B cell (primary cell): ENCODE results near the gene TSPAN9. TPM values are rescaled to one million over a fixed set of nuclear protein-coding genes. Genes with fewer than 3 reads are reported as not detected.

Source experiments
- ATAC-seq: fragments of 200-7000 bp; cut with Tn5 transposase; one replicate; pipeline ENCODE4 v1.10.0; 2021; ENCODE audit warnings: low read depth, mild to moderate bottlenecking, moderate number of reproducible peaks, moderate library complexity
- CTCF ChIA-PET: fragments of 350-600 bp; sonication (Branson Sonifier 250); formaldehyde crosslinking; loops from one replicate; lab custom pipeline; 2021; ENCODE audit warnings: antibody characterized with exemption, inconsistent platforms; lab: Charles Lee
- POLR2A ChIA-PET: fragments of 350-600 bp; sonication (Branson Sonifier 250); formaldehyde crosslinking; loops from one replicate; lab custom pipeline; 2021; ENCODE audit warnings: antibody characterized with exemption; lab: Charles Lee
- DNase-seq: peaks from one replicate; pipeline ENCODE4 v3.0.0; 2013
- H2AFZ ChIP-seq: 2 replicates; pipeline ENCODE4 v1.6.1; 2012; ENCODE audit warnings: mild to moderate bottlenecking, low read depth, low read length; ENCODE audit not compliant: insufficient read depth, poor library complexity, severe bottlenecking
- H3K27ac ChIP-seq, 2 donors: 1 replicate in 1 of 2; 2 replicates in 1 of 2; pipeline ENCODE4 v1.5.1; 2012 to 2013; ENCODE audit warnings: low read length in 2 of 2, mild to moderate bottlenecking in 2 of 2, moderate library complexity in 1 of 2
- H3K27me3 ChIP-seq, 4 experiments: fragments of 200-600 bp in 1 of 4; sonication (generic) in 1 of 4; replicated peaks in 1 of 4; 1 replicate in 2 of 4; 2 replicates in 2 of 4; pipeline versions ENCODE4 v1.6.1 to v1.7.0; 2013 to 2016; ENCODE audit warnings: low read length in 3 of 4, mild to moderate bottlenecking in 2 of 4, mixed read lengths in 1 of 4, moderate library complexity in 1 of 4; ENCODE audit not compliant: insufficient read depth in 4 of 4, control insufficient read depth in 3 of 4; ENCODE audit errors: control extremely low read depth in 1 of 4
- H3K36me3 ChIP-seq, 2 experiments: replicated peaks in 1 of 2; 1 replicate in 1 of 2; 2 replicates in 1 of 2; pipeline versions ENCODE4 v1.6.1 to v1.7.1; 2013; ENCODE audit warnings: low read length in 1 of 2; ENCODE audit not compliant: insufficient read depth in 2 of 2, control insufficient read depth in 1 of 2; ENCODE audit errors: control extremely low read depth in 1 of 2, extremely low read depth in 1 of 2
- H3K4me1 ChIP-seq, 2 donors: fragments of 200-600 bp in 1 of 2; sonication (generic) in 1 of 2; 1 replicate in 1 of 2; 2 replicates in 1 of 2; pipeline versions ENCODE4 v1.5.1 to v1.6.1; 2013 to 2017; ENCODE audit warnings: low read length in 2 of 2; ENCODE audit not compliant: control insufficient read depth in 2 of 2, insufficient read depth in 2 of 2
- H3K4me2 ChIP-seq: replicated peaks from 2 replicates; pipeline ENCODE3; 2012; ENCODE audit warnings: mild to moderate bottlenecking, low read depth, low read length; ENCODE audit not compliant: poor library complexity, severe bottlenecking
- H3K4me3 ChIP-seq, 5 experiments: fragments of 200-600 bp in 1 of 5; sonication (generic) in 1 of 5; 1 replicate in 3 of 5; 2 replicates in 2 of 5; pipeline versions ENCODE4 v1.5.1 to v1.7.0; 2011 to 2016; ENCODE audit warnings: low read length in 4 of 5, mild to moderate bottlenecking in 4 of 5, low read depth in 2 of 5, control low read depth in 1 of 5, moderate library complexity in 1 of 5; ENCODE audit not compliant: insufficient read depth in 1 of 5; ENCODE audit errors: control extremely low read depth in 1 of 5, extremely low read depth in 1 of 5
- H3K79me2 ChIP-seq: fragments of 200-600 bp; sonication (generic); one replicate; pipeline ENCODE4 v1.6.0; 2016; ENCODE audit warnings: low read length; ENCODE audit not compliant: control insufficient read depth, insufficient read depth
- H3K9ac ChIP-seq: fragments of 200-600 bp; sonication (generic); 2 replicates; pipeline ENCODE4 v1.6.1; 2017; ENCODE audit warnings: mild to moderate bottlenecking, low read length, moderate library complexity
- H3K9me3 ChIP-seq, 3 donors: one replicate each; pipeline versions ENCODE4 v1.6.1 to v1.7.1; 2013; ENCODE audit warnings: low read length in 2 of 3; ENCODE audit not compliant: control insufficient read depth in 2 of 3, insufficient read depth in 1 of 3; ENCODE audit errors: control extremely low read depth in 1 of 3
- H4K20me1 ChIP-seq: 2 replicates; pipeline ENCODE4 v1.6.0; 2012; ENCODE audit warnings: mild to moderate bottlenecking, low read length; ENCODE audit not compliant: insufficient read depth, control insufficient read depth, poor library complexity, severe bottlenecking
- H3K27ac Mint-ChIP-seq: one replicate; pipeline ENCODE4 v1.8.0; 2021; ENCODE audit warnings: mixed read lengths
- H3K27me3 Mint-ChIP-seq: one replicate; pipeline ENCODE4 v1.8.0; 2021; ENCODE audit warnings: mixed read lengths
- H3K4me1 Mint-ChIP-seq: one replicate; pipeline ENCODE4 v1.8.0; 2021; ENCODE audit warnings: mixed read lengths
- H3K4me3 Mint-ChIP-seq: one replicate; pipeline ENCODE4 v1.8.0; 2021; ENCODE audit warnings: mixed read lengths
- H3K9me3 Mint-ChIP-seq: one replicate; pipeline ENCODE4 v1.8.0; 2022; ENCODE audit warnings: mixed read lengths; ENCODE audit not compliant: insufficient read depth
- EZH2 ChIP-seq: IDR thresholded peaks from 2 replicates; pipeline ENCODE4 v1.6.1; 2012; ENCODE audit warnings: borderline replicate concordance, low read depth, mild to moderate bottlenecking, moderate library complexity, low read length; ENCODE audit not compliant: insufficient read depth, poor library complexity, severe bottlenecking
- WGBS: methylation state at CpG from one replicate; pipeline ENCODE4 v1.1.5; 2013; ENCODE audit warnings: missing lambda C conversion rate; ENCODE audit not compliant: insufficient coverage; 5-methylcytosine and 5-hydroxymethylcytosine counted together
- intact Hi-C: fragments of 100-400 bp; cut with micrococcal nuclease; formaldehyde crosslinking; loops from one replicate; pipeline ENCODE4 v1.10.0; 2022
- polyA plus RNA-seq: library from polyadenylated mRNA; depleted of rRNA; stranded (reverse); fragments of >200 nt; gene quantifications from 2 replicates; pipeline ENCODE4 v1.2.3, GENCODE V29; 2012
- total RNA-seq, 2 donors: library from RNA; stranded (reverse); fragments of 120-200 nt in 1 of 2; gene quantifications; 1 replicate in 1 of 2; 2 replicates in 1 of 2; pipeline versions ENCODE4 v1.2.3 to v1.2.4, GENCODE V29; 2013 to 2022
- TF ChIP-seq, protein P1 (sequence below): fragments of 200-600 bp; IDR thresholded peaks from one replicate; pipeline ENCODE4 v1.8.0; 2022; ENCODE audit warnings: antibody characterized with exemption, mild to moderate bottlenecking

The TSPAN9 gene
- total and polyA plus RNA-seq, 2 donors (not counting 1 experiment from before 2014, with no cell fraction given) = 0.15 to 0.37 TPM

DNA sequence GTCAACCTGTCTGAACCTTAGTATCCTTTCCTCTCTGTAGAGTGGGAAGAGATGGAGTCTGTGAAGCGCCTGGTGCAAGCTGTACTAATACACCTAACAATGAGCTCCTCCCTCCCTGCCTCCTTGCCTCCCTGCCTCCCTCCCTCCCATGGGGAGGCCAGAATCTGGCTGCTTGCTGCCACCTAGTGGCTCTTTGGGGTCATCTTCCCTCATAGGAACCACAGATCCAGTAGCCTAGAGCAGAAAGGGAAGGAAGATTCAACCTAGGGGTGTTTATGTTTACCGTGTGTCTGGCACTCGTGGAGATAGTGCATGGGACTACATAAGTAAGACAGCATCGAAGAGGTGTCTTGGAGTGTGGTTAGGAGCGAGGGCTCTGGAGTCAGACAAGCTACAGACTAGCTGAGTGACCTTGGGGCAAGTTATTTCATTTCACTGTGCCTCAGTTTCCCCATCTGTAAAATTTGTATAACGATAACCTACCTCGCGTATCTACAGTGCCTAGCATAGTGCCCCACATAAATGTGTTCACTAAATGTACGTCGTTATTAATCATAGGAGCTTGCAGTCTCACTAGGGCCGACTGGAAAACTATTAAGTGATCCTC lies 35.5 kb upstream of the TSPAN9 start:
- H3K27me3 Mint-ChIP-seq = peaks cover 36% of the 10 kb centered on the region
- Histone ChIP-seq H3K36me3 (no peaks in the 10 kb centered on the region), H3K9ac (peak overlapping the region; percentile 52), H3K27ac (no peak overlapping the region), H3K27me3 (peaks cover 0 to 24% (median 5%) of the 10 kb centered on the region in 4 experiments), H3K79me2 (no peaks in the 10 kb centered on the region), H2AFZ (peak overlapping the region; percentile 54), H3K4me2 (peak overlapping the region; percentile 86), H4K20me1 (no peaks in the 10 kb centered on the region), H3K4me1 (peaks cover 17% of the 10 kb centered on the region in 2 donors), H3K4me3 (no peak overlapping the region), H3K9me3 (peaks cover 0 to 2% (median 0%) of the 10 kb centered on the region in 3 donors)
- ChIA-PET CTCF (interaction anchor here (0.6 to 1.8 kb wide), 13 partner anchors 10 to 358 kb away, joined by 3 to 12 read pairs (median 3); no protein-coding TSS in a partner anchor), POLR2A (no interaction called here)
- peak overlapping the region; percentile 44 for H3K4me3 Mint-ChIP-seq
- ATAC-seq (peak; percentile 52), DNase-seq (peak; percentile 70)
- peaks cover 30% of the 10 kb centered on the region for H3K4me1 Mint-ChIP-seq
- H3K27ac Mint-ChIP-seq = peak overlapping the region; percentile 53
- intact Hi-C loops = loop anchor here (2.0 to 5.0 kb wide), 2 partner anchors 35 to 154 kb away; partner anchors contain the start of gene TSPAN9
- 49% methylated on average over 7 of the region's 11 CpGs for WGBS
- TF ChIP-seq EZH2 = no peak
- TF ChIP-seq, protein P1, sequence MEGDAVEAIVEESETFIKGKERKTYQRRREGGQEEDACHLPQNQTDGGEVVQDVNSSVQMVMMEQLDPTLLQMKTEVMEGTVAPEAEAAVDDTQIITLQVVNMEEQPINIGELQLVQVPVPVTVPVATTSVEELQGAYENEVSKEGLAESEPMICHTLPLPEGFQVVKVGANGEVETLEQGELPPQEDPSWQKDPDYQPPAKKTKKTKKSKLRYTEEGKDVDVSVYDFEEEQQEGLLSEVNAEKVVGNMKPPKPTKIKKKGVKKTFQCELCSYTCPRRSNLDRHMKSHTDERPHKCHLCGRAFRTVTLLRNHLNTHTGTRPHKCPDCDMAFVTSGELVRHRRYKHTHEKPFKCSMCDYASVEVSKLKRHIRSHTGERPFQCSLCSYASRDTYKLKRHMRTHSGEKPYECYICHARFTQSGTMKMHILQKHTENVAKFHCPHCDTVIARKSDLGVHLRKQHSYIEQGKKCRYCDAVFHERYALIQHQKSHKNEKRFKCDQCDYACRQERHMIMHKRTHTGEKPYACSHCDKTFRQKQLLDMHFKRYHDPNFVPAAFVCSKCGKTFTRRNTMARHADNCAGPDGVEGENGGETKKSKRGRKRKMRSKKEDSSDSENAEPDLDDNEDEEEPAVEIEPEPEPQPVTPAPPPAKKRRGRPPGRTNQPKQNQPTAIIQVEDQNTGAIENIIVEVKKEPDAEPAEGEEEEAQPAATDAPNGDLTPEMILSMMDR = peak; percentile 56
- no peaks in the 10 kb centered on the region for H3K9me3 Mint-ChIP-seq

DNA sequence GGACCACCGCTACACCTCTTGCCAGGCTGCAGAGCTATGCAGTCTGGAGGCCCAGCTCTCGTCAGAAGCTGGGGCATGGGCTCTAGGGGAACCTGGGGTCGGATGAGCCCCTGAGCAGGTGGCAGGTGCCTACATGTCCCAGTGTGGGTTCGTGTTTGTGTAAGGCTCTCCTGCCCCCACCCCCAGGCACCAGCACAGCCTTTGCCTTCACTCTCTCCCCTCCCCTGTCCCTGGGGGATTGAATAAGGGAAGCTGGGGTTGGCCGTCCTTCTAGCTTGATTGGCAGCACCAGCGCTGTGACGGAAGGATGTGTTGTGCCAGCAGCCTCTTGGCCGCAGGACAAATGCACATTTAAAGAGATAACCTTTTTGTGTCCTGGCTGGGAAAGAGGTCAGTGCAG lies 34.8 kb upstream of the TSPAN9 start:
- peaks cover 0 to 2% (median 0%) of the 10 kb centered on the region in 3 donors for H3K9me3 ChIP-seq
- peak; percentile 92 for ATAC-seq
- peaks cover 17% of the 10 kb centered on the region in 2 donors for H3K4me1 ChIP-seq
- Mint-ChIP-seq H3K9me3 (no peaks in the 10 kb centered on the region), H3K4me1 (peaks cover 30% of the 10 kb centered on the region), H3K4me3 (peak overlapping the region; percentile 44), H3K27ac (peak overlapping the region; percentile 53), H3K27me3 (peaks cover 37% of the 10 kb centered on the region)
- POLR2A ChIA-PET = interaction anchor here (1.0 kb wide), 1 partner anchor 34 kb away, joined by 3 read pairs; no protein-coding TSS in a partner anchor
- TF ChIP-seq, protein P1 = no peak
- TF ChIP-seq EZH2 = no peak
- no peak overlapping the region for H3K27ac ChIP-seq
- peak overlapping the region; percentile 86 for H3K4me2 ChIP-seq
- H3K9ac ChIP-seq = peak overlapping the region; percentile 52
- H3K79me2 ChIP-seq = no peaks in the 10 kb centered on the region
- WGBS = 0% methylated on average over 2 of the region's 8 CpGs
- CTCF ChIA-PET = interaction anchor here (0.6 to 1.8 kb wide), 12 partner anchors 10 to 359 kb away, joined by 3 to 12 read pairs (median 3); no protein-coding TSS in a partner anchor
- H3K36me3 ChIP-seq = no peaks in the 10 kb centered on the region
- intact Hi-C loops = loop anchor here (2.0 to 5.0 kb wide), 2 partner anchors 34 to 155 kb away; partner anchors contain the start of gene TSPAN9
- H2AFZ ChIP-seq = peak overlapping the region; percentile 54
- H3K4me3 ChIP-seq = peak overlapping the region in 3 of 5 experiments; percentile 8 to 29 (median 19)
- H4K20me1 ChIP-seq = no peaks in the 10 kb centered on the region
- peaks cover 0 to 24% (median 5%) of the 10 kb centered on the region in 4 experiments for H3K27me3 ChIP-seq
- DNase-seq = peak; percentile 89
